Neutrophil (primary cell): ENCODE measurements around the gene LONRF3.
A peak's percentile ranks its signal among the peaks of the same experiment; 100 is the strongest.

Source experiments
- H3K27ac ChIP-seq: fragments of 200-600 bp; sonication (generic); 2 replicates; pipeline ENCODE4 v1.5.1; 2016; ENCODE audit warnings: mild to moderate bottlenecking, moderate library complexity
- H3K27me3 ChIP-seq: fragments of 200-600 bp; sonication (generic); 2 replicates; pipeline ENCODE4 v1.6.0; 2016; ENCODE audit warnings: mild to moderate bottlenecking
- H3K36me3 ChIP-seq: fragments of 200-600 bp; sonication (generic); 2 replicates; pipeline ENCODE4 v1.5.1; 2017
- H3K4me1 ChIP-seq, 2 experiments: fragments of 200-600 bp in 1 of 2; sonication (generic) in 1 of 2; 1 replicate in 1 of 2; 2 replicates in 1 of 2; pipeline versions ENCODE4 v1.5.1 to v1.6.1; 2013 to 2016; ENCODE audit warnings: low read depth in 1 of 2, low read length in 1 of 2, mild to moderate bottlenecking in 1 of 2, moderate library complexity in 1 of 2; ENCODE audit not compliant: control insufficient read depth in 1 of 2, insufficient read depth in 1 of 2
- H3K4me3 ChIP-seq, 2 experiments: fragments of 200-600 bp in 1 of 2; sonication (generic) in 1 of 2; 1 replicate in 1 of 2; 2 replicates in 1 of 2; pipeline ENCODE4 v1.5.1; 2013 to 2016; ENCODE audit warnings: low read depth in 1 of 2, low read length in 1 of 2, mild to moderate bottlenecking in 1 of 2, moderate library complexity in 1 of 2
- H3K9me3 ChIP-seq: fragments of 200-600 bp; sonication (generic); 2 replicates; pipeline ENCODE4 v1.5.1; 2016
- CTCF ChIP-seq: fragments of 200-600 bp; sonication (generic); IDR thresholded peaks from 2 replicates; pipeline ENCODE4 v1.5.1; 2016; ENCODE audit warnings: antibody characterized with exemption

Gene LONRF3

GRCh38 chrX:118974088-118974907 is at the start of gene LONRF3:
TSS of gene LONRF3 (plus strand) at chrX:118974618. CDS start at chrX:118974781, 163 bp downstream.
- Histone ChIP-seq H3K36me3 (no peaks in the 10 kb centered on the region), H3K27me3 (peaks cover 44% of the 10 kb centered on the region), H3K27ac (peak within 1 kb of the TSS; percentile 27), H3K4me1 (peaks cover 13 to 19% of the 10 kb centered on the region in 2 experiments), H3K4me3 (peak within 1 kb of the TSS; percentile 62 to 68), H3K9me3 (no peaks in the 10 kb centered on the region)
- TF ChIP-seq CTCF = no peak

- no peaks in the 10 kb centered on the region for H3K36me3 ChIP-seq
- no peak overlapping the region for H3K27ac ChIP-seq
- H3K27me3 ChIP-seq = no peaks in the 10 kb centered on the region
- TF ChIP-seq CTCF = no peak
- H3K4me3 ChIP-seq = no peak overlapping the region
- no peaks in the 10 kb centered on the region for H3K4me1 ChIP-seq
- H3K9me3 ChIP-seq = no peaks in the 10 kb centered on the region
Measured at GRCh38 chrX:118928151-118928550, 46.3 kb upstream of the LONRF3 start.

- no peak for TF ChIP-seq CTCF
- Histone ChIP-seq H3K36me3 (no peaks in the 10 kb centered on the region), H3K4me3 (no peak overlapping the region), H3K9me3 (no peaks in the 10 kb centered on the region), H3K4me1 (no peaks in the 10 kb centered on the region), H3K27me3 (no peaks in the 10 kb centered on the region), H3K27ac (no peak overlapping the region)
Measured at GRCh38 chrX:118935352-118935751, 39.1 kb upstream of the LONRF3 start.

GRCh38 chrX:118941147-118941546 is 33.3 kb upstream of the LONRF3 start:
- Histone ChIP-seq H3K27ac (no peak overlapping the region), H3K9me3 (no peaks in the 10 kb centered on the region), H3K27me3 (no peaks in the 10 kb centered on the region), H3K4me1 (no peaks in the 10 kb centered on the region), H3K4me3 (no peak overlapping the region), H3K36me3 (no peaks in the 10 kb centered on the region)
- TF ChIP-seq CTCF = no peak

- TF ChIP-seq CTCF = no peak
- Histone ChIP-seq H3K27ac (no peak overlapping the region), H3K9me3 (no peaks in the 10 kb centered on the region), H3K27me3 (no peaks in the 10 kb centered on the region), H3K4me1 (no peaks in the 10 kb centered on the region), H3K4me3 (no peak overlapping the region), H3K36me3 (no peaks in the 10 kb centered on the region)
Measured at GRCh38 chrX:118943102-118943501, 31.3 kb upstream of the LONRF3 start.
